Kidney (tissue), 14 donors: ENCODE data around the gene SRGN. TPM values are rescaled to one million over a fixed set of nuclear protein-coding genes. Genes with fewer than 3 reads are reported as not detected.
A peak's percentile ranks its signal among the peaks of the same experiment; 100 is the strongest.

Experiments used
- DNase-seq, 5 donors: peaks; one replicate each; pipeline ENCODE4 v3.0.0-alpha.2; 2013 to 2020
- FAIRE-seq: peaks from 2 replicates; lab custom pipeline; 2012; peaks lifted over from hg19 to GRCh38; lab: Jason Lieb, UNC
- H3K27ac ChIP-seq, 2 donors: one replicate each; pipeline ENCODE4 v1.7.0; 2013; ENCODE audit warnings: low read depth in 2 of 2, low read length in 2 of 2, inconsistent platforms in 1 of 2
- H3K27me3 ChIP-seq: one replicate; pipeline ENCODE4 v1.7.1; 2013; ENCODE audit warnings: low read length, inconsistent platforms; ENCODE audit not compliant: control insufficient read depth, insufficient read depth
- H3K36me3 ChIP-seq, 3 donors: one replicate each; pipeline versions ENCODE4 v1.7.0 to v1.7.1; 2013; ENCODE audit warnings: low read length in 3 of 3, control low read depth in 1 of 3, inconsistent platforms in 1 of 3; ENCODE audit not compliant: insufficient read depth in 3 of 3, control insufficient read depth in 2 of 3
- H3K4me1 ChIP-seq, 3 donors: one replicate each; pipeline versions ENCODE4 v1.7.0 to v1.7.1; 2013; ENCODE audit warnings: low read length in 3 of 3, inconsistent platforms in 1 of 3, low read depth in 1 of 3; ENCODE audit not compliant: control insufficient read depth in 2 of 3, insufficient read depth in 2 of 3
- H3K4me3 ChIP-seq, 3 donors: one replicate each; pipeline versions ENCODE4 v1.7.0 to v1.8.1; 2013; ENCODE audit warnings: low read length in 3 of 3, control low read depth in 1 of 3, inconsistent platforms in 1 of 3
- H3K9ac ChIP-seq, 3 donors: one replicate each; pipeline versions ENCODE4 v1.7.0 to v1.7.1; 2013; ENCODE audit warnings: low read length in 3 of 3, control low read depth in 1 of 3, inconsistent platforms in 1 of 3
- H3K9me3 ChIP-seq, 3 donors: one replicate each; pipeline versions ENCODE4 v1.7.0 to v1.7.1; 2013; ENCODE audit warnings: low read length in 3 of 3, control low read depth in 1 of 3, inconsistent platforms in 1 of 3; ENCODE audit not compliant: control insufficient read depth in 2 of 3, insufficient read depth in 1 of 3
- CTCF ChIP-seq: IDR thresholded peaks from 3 replicates; pipeline ENCODE4 v1.5.1; 2012; ENCODE audit warnings: mild to moderate bottlenecking, moderate library complexity, borderline replicate concordance; ENCODE audit not compliant: insufficient read depth; ENCODE audit errors: extremely low read depth
- intact Hi-C: fragments of 100-400 bp; cut with DNase I; formaldehyde crosslinking; loops from one replicate; pipeline ENCODE4 v1.11.1; 2022
- polyA plus RNA-seq: library from polyadenylated mRNA; stranded (reverse); fragments of 350-450 nt; fragmentation: Illumina TruSeq; extraction: RNeasy Lipid Tissue Mini Kit (QIAGEN cat#74804); gene quantifications from one replicate; pipeline ENCODE4 v1.2.3, GENCODE V29; 2014; ENCODE audit warnings: low read depth, low replicate concordance; ENCODE audit not compliant: insufficient read depth
- total RNA-seq: library from RNA; stranded (reverse); fragmentation: NEBNext Ultra II Directional; extraction: Animal tissue kit (Norgen Biotek cat#: 25700); gene quantifications from one replicate; pipeline ENCODE4 v1.2.1, GENCODE V29; 2021
- donor health status: control.
- donor health status: control.
- donor health status: control.
- donor health status: control.
- donor health status: control.
- donor health status: DM: yes; HTN: yes; CAD: no.
- donor health status: Normal renal cell carcinoma (clear cell type).

The SRGN gene
- total and polyA plus RNA-seq, 2 donors from 2014 or later: 65.7 to 130 TPM

- no peak for TF ChIP-seq CTCF
- intact Hi-C loops: loop anchor here (10.0 kb wide), 1 partner anchor 86 kb away; no protein-coding TSS in a partner anchor
- peaks cover 0 to 5% (median 0%) of the 10 kb centered on the region in 3 donors for H3K4me1 ChIP-seq
- H3K9me3 ChIP-seq: no peaks in the 10 kb centered on the region
- no peaks in the 10 kb centered on the region for H3K27me3 ChIP-seq
- FAIRE-seq: no peak
- H3K36me3 ChIP-seq: no peaks in the 10 kb centered on the region
- no peak overlapping the region for H3K9ac ChIP-seq
- H3K4me3 ChIP-seq: peak overlapping the region in 2 of 3 donors; percentile 1 to 47
- DNase-seq: peak in 1 of 5 donors; percentile 6
- H3K27ac ChIP-seq: peak overlapping the region; percentile 8 to 9
Observed at GRCh38 chr10:69091143-69091651, 3.3 kb downstream of the SRGN start.

- Histone ChIP-seq H3K9ac (no peak overlapping the region), H3K36me3 (no peaks in the 10 kb centered on the region), H3K4me3 (no peak overlapping the region), H3K4me1 (no peaks in the 10 kb centered on the region), H3K27ac (no peak overlapping the region), H3K27me3 (no peaks in the 10 kb centered on the region), H3K9me3 (no peaks in the 10 kb centered on the region)
- intact Hi-C loops: loop anchor here (10.0 kb wide), 1 partner anchor 88 kb away; no protein-coding TSS in a partner anchor
- FAIRE-seq (peak; percentile 95), DNase-seq (peak in 4 of 5 donors; percentile 73 to 90 (median 84))
- TF ChIP-seq CTCF: peak; percentile 82
Observed at GRCh38 chr10:69092959-69093850, 5.3 kb downstream of the SRGN start.

GRCh38 chr10:69093933-69094332 lies 6.0 kb downstream of the SRGN start:
- no peaks in the 10 kb centered on the region for H3K4me1 ChIP-seq

More at GRCh38 chr10:69093933-69094332, 6.0 kb downstream of the SRGN start:
- DNase-seq: peak in 1 of 5 donors; percentile 20
- Histone ChIP-seq H3K4me3 (no peak overlapping the region), H3K36me3 (no peaks in the 10 kb centered on the region), H3K27ac (no peak overlapping the region), H3K9ac (no peak overlapping the region), H3K27me3 (no peaks in the 10 kb centered on the region), H3K9me3 (no peaks in the 10 kb centered on the region)
- intact Hi-C loops: loop anchor here (10.0 kb wide), 1 partner anchor 89 kb away; no protein-coding TSS in a partner anchor
- FAIRE-seq: no peak
- peak; percentile 2 for TF ChIP-seq CTCF
